ENCODE results near the gene EDRF1.

EDRF1 gene

GRCh38 chr10:125708971-125709503 is 10.5 kb upstream of the EDRF1 start (continued):
- TF ChIP-seq HIC1 (tag by site-specific recombination; IDR thresholded peaks at IDR 0.05) = 0 out of 2 replicates have a peak, but pooled peaks have one; percentile 50
- TF ChIP-seq ZNF664 (tag by site-specific recombination; IDR thresholded peaks at IDR 0.05) = no peak
- peak; percentile 92 for TF ChIP-seq HOXD13 (CRISPR knock-in tag; IDR thresholded peaks at IDR 0.05; ENCODE audit: borderline replicate concordance)
- TF ChIP-seq, protein P1, sequence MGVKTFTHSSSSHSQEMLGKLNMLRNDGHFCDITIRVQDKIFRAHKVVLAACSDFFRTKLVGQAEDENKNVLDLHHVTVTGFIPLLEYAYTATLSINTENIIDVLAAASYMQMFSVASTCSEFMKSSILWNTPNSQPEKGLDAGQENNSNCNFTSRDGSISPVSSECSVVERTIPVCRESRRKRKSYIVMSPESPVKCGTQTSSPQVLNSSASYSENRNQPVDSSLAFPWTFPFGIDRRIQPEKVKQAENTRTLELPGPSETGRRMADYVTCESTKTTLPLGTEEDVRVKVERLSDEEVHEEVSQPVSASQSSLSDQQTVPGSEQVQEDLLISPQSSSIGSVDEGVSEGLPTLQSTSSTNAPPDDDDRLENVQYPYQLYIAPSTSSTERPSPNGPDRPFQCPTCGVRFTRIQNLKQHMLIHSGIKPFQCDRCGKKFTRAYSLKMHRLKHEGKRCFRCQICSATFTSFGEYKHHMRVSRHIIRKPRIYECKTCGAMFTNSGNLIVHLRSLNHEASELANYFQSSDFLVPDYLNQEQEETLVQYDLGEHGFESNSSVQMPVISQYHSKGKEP (tag by site-specific recombination; IDR thresholded peaks at IDR 0.05) = 0 out of 2 replicates have a peak, but pooled peaks have one; percentile 48
- peak; percentile 56; the same call in 1 of the 2 replicates for TF ChIP-seq ZNF423 (tag by site-specific recombination; IDR thresholded peaks at IDR 0.05)
- peak; percentile 33; the same call in 1 of the 2 replicates for TF ChIP-seq ZSCAN30 (tag by site-specific recombination; IDR thresholded peaks at IDR 0.05)
- no peak for TF ChIP-seq ZNF658 (tag by site-specific recombination; IDR thresholded peaks at IDR 0.05)
- TF ChIP-seq RBAK (tag by site-specific recombination; IDR thresholded peaks at IDR 0.05) = no peak
- TF ChIP-seq ZFP69B (tag by site-specific recombination; IDR thresholded peaks at IDR 0.05) = no peak
- no peak for TF ChIP-seq SP2 (tag by site-specific recombination; IDR thresholded peaks at IDR 0.05)
- no peak for TF ChIP-seq ZBTB8A (tag by site-specific recombination; IDR thresholded peaks at IDR 0.05)
- peak; percentile 100 for TF ChIP-seq FEZF1 (tag by site-specific recombination; IDR thresholded peaks at IDR 0.05)
- TF ChIP-seq, protein P2, sequence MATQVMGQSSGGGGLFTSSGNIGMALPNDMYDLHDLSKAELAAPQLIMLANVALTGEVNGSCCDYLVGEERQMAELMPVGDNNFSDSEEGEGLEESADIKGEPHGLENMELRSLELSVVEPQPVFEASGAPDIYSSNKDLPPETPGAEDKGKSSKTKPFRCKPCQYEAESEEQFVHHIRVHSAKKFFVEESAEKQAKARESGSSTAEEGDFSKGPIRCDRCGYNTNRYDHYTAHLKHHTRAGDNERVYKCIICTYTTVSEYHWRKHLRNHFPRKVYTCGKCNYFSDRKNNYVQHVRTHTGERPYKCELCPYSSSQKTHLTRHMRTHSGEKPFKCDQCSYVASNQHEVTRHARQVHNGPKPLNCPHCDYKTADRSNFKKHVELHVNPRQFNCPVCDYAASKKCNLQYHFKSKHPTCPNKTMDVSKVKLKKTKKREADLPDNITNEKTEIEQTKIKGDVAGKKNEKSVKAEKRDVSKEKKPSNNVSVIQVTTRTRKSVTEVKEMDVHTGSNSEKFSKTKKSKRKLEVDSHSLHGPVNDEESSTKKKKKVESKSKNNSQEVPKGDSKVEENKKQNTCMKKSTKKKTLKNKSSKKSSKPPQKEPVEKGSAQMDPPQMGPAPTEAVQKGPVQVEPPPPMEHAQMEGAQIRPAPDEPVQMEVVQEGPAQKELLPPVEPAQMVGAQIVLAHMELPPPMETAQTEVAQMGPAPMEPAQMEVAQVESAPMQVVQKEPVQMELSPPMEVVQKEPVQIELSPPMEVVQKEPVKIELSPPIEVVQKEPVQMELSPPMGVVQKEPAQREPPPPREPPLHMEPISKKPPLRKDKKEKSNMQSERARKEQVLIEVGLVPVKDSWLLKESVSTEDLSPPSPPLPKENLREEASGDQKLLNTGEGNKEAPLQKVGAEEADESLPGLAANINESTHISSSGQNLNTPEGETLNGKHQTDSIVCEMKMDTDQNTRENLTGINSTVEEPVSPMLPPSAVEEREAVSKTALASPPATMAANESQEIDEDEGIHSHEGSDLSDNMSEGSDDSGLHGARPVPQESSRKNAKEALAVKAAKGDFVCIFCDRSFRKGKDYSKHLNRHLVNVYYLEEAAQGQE (tag by site-specific recombination; IDR thresholded peaks at IDR 0.05) = no peak
- TF ChIP-seq ZIC2 (tag by site-specific recombination; IDR thresholded peaks at IDR 0.05) = peak; percentile 80
- no peak for TF ChIP-seq ZNF37A (tag by site-specific recombination; IDR thresholded peaks at IDR 0.05)
- TF ChIP-seq ZNF791 (tag by site-specific recombination; IDR thresholded peaks at IDR 0.05) = no peak
- peak; percentile 62 for TF ChIP-seq PRDM1 (tag by site-specific recombination; IDR thresholded peaks at IDR 0.05)
- TF ChIP-seq ZXDB (tag by site-specific recombination; IDR thresholded peaks at IDR 0.05) = 0 out of 2 replicates have a peak, but pooled peaks have one; percentile 24
- TF ChIP-seq ZNF10 (tag by site-specific recombination; IDR thresholded peaks at IDR 0.05) = peak; percentile 23; the same call in 1 of the 2 replicates
- 0 out of 2 replicates have a peak, but pooled peaks have one; percentile 49 for TF ChIP-seq ZNF596 (tag by site-specific recombination; IDR thresholded peaks at IDR 0.05)
- peak; percentile 92 for TF ChIP-seq SCRT1 (tag by site-specific recombination; IDR thresholded peaks at IDR 0.05; ENCODE audit: borderline replicate concordance)
- peak; percentile 84 for TF ChIP-seq ZNF843 (tag by site-specific recombination; IDR thresholded peaks at IDR 0.05)
- TF ChIP-seq GLIS1 (tag by site-specific recombination; IDR thresholded peaks at IDR 0.05) = no peak
- TF ChIP-seq GFI1B (tag by site-specific recombination; IDR thresholded peaks at IDR 0.05) = no peak
- TF ChIP-seq ZNF202 (tag by site-specific recombination; IDR thresholded peaks at IDR 0.05; ENCODE audit: borderline replicate concordance) = no peak
- no peak for TF ChIP-seq ZNF146 (tag by site-specific recombination; IDR thresholded peaks at IDR 0.05)
- peak; percentile 88 for TF ChIP-seq IKZF3 (tag by site-specific recombination; IDR thresholded peaks at IDR 0.05)
- TF ChIP-seq, protein P3, sequence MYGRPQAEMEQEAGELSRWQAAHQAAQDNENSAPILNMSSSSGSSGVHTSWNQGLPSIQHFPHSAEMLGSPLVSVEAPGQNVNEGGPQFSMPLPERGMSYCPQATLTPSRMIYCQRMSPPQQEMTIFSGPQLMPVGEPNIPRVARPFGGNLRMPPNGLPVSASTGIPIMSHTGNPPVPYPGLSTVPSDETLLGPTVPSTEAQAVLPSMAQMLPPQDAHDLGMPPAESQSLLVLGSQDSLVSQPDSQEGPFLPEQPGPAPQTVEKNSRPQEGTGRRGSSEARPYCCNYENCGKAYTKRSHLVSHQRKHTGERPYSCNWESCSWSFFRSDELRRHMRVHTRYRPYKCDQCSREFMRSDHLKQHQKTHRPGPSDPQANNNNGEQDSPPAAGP (tag by site-specific recombination; IDR thresholded peaks at IDR 0.05) = no peak
- TF ChIP-seq, protein P4, sequence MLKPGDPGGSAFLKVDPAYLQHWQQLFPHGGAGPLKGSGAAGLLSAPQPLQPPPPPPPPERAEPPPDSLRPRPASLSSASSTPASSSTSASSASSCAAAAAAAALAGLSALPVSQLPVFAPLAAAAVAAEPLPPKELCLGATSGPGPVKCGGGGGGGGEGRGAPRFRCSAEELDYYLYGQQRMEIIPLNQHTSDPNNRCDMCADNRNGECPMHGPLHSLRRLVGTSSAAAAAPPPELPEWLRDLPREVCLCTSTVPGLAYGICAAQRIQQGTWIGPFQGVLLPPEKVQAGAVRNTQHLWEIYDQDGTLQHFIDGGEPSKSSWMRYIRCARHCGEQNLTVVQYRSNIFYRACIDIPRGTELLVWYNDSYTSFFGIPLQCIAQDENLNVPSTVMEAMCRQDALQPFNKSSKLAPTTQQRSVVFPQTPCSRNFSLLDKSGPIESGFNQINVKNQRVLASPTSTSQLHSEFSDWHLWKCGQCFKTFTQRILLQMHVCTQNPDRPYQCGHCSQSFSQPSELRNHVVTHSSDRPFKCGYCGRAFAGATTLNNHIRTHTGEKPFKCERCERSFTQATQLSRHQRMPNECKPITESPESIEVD (tag by site-specific recombination; IDR thresholded peaks at IDR 0.05) = peak; percentile 50; the same call in 1 of the 2 replicates
- TF ChIP-seq, protein P5, sequence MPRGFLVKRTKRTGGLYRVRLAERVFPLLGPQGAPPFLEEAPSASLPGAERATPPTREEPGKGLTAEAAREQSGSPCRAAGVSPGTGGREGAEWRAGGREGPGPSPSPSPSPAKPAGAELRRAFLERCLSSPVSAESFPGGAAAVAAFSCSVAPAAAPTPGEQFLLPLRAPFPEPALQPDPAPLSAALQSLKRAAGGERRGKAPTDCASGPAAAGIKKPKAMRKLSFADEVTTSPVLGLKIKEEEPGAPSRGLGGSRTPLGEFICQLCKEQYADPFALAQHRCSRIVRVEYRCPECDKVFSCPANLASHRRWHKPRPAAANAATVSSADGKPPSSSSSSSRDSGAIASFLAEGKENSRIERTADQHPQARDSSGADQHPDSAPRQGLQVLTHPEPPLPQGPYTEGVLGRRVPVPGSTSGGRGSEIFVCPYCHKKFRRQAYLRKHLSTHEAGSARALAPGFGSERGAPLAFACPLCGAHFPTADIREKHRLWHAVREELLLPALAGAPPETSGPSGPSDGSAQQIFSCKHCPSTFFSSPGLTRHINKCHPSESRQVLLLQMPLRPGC (tag by site-specific recombination; IDR thresholded peaks at IDR 0.05) = no peak

Data from HEK293 (cell line).